ENCODE data around the gene LRP1B. TPM values are rescaled to one million over a fixed set of nuclear protein-coding genes. Genes with fewer than 3 reads are reported as not detected.
"Not testable (repeated sequence)": the region's sequence is repeated elsewhere in the genome, so short reads cannot be mapped to it uniquely, and the experiment has no call there.

LRP1B gene
- total RNA-seq, 1 donor from 2014 or later: 4.6 TPM

DNA sequence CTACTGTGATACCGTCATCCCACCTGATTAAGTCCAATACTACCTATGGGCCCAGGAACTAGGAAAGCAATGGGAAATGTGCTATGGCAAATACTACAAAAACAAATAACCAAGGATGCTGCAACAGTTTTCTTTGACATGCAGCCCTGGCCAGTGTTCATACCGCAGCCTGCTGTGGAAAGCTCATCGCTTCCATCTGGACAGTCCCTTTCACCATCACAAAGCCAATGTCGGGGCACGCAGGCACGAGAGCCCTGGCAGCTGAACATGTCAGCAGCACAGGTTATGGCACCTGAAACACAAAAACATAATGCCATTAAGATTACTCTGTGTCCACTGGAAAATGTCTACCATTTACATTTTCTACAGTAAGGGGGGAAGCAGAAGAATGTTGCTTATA lies 1621.1 kb downstream of the LRP1B start:
- no peak for DNase-seq

DNA sequence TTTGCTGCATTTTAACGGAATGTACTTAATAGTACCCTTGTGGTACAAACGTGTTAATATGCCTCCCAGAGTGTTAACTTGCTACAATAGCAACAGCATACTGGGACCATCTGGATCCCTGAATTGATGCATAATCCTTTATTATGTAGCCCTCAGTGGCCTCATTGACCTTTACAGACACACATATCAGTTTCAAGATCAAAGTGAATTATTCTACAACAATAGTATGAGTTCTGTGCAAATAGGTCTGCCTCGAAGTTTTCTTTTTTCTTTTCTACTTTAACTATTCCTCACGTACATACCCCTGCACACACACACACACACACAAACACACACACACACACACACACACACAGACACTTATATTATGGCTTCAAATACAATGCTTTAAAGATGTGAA lies 1622.1 kb downstream of the LRP1B start:
- DNase-seq: no peak

DNA sequence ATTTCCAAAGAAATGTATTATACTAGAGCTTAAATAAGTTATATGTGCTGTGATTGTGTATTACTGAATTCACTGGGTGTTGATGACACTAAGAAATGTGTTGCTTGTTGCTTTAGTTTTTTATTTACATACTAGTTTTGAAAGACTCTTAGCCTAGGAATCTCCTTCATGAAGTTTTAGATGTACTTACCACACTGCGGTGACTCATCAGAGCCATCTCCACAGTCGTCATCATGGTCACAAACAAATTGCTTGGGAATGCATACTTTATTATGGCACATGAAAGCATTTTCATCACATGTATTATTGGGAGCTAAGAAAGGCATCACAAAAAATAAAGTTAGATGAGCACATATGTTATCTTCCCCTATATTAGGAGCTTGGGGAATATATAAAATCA lies 1624.2 kb downstream of the LRP1B start:
- no peak for DNase-seq

DNA sequence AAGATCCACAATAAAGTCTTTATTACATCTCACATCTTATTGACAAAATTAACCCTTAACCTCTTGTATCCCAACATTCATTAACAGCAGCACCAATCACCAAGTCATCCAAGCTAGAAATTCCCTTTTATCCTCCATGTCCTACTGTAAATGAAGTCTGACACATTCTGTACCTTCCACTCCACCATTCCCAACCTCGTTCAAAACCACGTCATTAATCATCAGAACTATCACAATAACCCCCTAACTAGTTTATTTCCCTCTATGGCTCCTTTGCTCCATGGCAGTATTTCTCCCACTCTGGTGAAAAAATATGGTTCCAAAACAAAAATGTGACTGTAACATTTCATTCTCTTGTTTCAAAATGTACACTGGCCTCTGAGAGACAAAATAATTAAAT lies 1626.2 kb downstream of the LRP1B start:
- no peak for DNase-seq

DNA sequence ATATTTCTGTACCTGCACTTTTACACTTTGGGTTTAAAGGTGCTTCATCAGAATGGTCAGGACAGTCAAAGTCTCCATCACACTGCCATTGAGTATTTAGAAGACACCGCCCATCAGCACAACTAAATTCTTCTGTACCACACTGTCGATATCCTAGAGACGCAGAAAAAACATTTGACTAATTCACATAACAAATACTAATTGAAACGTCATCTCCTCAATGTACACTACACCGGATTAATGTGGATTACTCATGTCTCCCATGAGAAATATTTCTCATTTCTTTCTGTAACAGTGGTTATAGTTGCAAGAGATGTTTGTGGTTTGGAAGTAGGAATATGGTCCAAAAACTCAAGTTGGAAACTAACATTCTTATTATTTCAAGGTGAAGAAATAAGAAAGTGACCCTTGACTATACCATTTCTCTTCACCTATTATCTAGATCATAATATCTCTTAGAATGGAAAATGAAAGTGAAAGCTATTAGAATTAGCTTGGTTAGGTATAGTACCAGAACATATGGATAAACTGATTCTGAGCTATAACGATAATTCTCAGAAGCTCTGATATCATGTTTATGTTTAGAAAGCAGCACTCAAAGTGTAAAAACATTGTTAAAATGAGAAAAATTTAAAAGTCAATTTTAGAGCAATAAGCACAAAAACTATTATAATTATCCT lies 1627.7 kb downstream of the LRP1B start:
- no peak for DNase-seq

DNA sequence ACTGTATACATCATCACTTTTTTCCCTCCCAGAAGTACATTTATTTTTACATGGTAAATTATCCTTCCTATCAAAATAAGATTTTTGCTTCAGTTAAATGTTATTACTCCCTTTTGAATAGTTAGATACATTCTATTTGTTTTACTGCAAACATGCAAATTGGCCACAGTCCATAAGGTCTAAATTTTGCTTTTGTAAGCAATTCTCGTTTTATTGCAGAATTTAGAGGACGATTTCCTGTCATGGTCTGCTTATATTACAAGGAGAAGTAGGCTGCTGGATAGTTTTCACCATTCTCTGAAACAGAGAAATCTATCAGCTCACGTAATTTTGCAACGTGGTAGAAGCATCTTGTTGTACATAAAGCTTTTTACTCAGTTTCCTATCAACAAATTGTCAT lies 1632.5 kb downstream of the LRP1B start:
- no peak for DNase-seq

DNA sequence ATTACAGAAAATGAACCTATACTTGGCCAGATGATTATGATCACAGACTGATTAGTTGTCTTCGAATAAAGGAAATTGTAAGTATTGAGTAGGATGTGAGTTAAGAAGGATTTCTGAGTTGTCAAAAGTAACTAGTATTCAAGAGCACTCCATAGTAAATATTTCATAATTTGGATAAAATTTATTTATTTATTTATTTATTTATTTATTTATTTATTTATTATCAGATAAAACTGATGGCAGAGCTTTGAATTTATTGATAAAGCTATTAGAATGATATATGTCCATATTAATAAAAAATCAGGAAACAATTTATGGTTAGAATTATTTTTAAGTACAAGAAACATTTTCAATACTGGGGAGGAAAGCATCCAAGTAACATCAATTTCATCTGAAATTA lies 1634.1 kb downstream of the LRP1B start:
- no peak for DNase-seq

DNA sequence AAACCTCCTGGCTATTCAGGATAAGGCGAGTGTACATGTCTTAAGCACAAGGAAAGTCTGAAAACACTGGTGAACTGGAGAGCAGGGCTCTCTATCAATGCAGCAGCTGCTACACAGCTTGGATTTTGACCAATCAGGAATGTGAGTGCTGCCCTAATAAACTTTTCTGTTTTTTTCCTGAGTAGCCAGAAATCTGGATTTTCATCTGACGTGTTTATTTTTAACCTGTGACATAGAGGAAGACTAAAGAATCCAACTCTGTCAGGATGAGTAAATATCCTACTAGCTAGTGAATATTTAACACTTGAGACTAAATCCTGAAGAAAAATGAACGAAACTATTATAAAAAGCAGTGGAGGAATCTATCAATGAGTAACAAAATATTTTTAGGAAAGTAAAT lies 1638.9 kb downstream of the LRP1B start:
- no peak for DNase-seq

DNA sequence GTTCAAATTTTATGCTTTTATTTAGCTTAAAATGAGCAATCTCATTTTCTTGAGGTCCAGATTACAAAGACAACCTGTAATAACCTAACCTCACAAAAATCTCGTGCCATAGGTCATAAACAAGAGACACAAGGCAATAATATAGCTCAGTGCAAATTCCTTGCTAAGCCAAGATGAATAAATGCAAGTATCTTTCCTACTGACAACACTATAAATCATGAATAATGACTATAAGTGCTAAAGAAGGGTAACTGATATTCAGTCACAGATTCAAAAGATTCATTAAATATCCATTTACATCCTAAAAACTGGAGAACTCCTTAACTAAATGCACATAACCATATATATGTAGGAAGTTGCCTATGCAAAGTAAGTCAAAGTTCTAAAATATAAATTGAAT lies 1641.6 kb downstream of the LRP1B start:
- no peak for DNase-seq

DNA sequence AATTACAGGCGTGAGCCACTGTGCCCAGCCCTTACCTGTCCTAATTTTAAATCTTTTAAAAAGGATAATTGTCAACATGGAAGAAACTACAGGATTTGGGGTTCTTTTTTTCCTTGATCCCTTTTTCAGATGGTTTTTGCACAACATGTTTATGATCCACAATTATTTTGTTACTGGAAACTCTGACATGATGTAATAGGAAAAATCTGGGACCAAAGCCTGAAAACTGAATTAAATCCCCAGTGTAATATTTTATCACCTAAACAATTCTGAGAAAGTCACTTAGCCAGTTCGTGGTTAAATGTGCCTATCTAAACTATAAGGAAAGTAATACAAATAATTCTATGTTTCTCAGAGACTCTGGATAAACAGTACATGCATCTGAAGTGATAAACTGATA lies 1649.7 kb downstream of the LRP1B start:
- no peak for DNase-seq

DNA sequence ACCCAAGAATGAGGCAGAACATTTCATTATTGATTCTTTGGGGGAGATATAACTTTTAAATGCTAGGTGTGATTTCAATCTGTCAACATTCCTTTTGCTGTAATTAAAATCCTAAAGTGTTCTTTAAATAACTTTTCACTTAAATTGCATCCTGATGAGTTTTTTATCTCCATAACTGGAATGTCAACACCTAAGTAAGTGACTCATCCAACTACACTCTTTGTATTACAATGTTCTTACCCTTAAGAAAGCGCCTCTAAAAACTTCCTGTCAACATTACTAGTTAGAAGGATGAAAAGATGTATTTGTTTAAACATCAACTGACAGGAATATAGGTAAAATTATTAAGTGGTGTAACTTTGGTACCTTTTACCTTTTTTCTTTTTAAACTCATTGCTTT lies 1657.0 kb downstream of the LRP1B start:
- no peak for DNase-seq

DNA sequence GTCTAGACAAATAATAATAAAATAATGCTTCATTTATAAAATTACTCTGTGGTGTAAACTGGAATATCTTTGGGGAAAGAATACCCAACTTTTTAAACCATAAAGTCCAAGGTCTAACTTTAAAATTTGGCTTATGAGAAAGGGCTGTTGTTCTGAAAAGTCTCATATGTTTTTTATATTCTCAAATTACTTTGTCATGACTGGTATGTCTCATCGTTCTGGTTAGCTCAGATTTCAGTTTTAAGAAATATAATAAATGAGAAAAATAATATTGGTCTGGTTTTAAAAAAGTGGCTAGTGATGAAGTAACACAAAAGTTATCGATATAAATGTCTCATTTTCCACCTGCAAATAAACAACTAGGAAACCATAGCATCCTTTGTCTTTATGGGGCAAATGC lies 1658.1 kb downstream of the LRP1B start:
- DNase-seq: no peak

DNA sequence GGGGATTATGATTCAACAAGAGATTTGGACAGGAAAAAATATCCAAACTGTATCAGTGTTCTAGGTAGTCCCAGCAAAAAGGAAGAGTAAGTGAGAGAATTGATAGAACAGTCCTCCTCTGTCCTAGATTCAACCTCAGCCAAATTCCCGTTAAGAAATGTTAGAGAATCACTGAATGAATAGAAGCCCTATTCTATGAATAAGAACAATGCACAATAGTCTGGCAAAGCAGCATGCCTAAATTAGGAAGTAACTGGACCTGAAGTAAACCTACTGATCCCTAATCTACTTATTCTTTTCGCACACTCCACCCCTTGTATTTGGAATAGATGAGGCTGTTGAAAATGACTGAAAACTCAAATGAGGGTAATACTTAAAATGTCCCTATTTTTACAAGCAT lies 1665.5 kb downstream of the LRP1B start:
- DNase-seq: no peak

DNA sequence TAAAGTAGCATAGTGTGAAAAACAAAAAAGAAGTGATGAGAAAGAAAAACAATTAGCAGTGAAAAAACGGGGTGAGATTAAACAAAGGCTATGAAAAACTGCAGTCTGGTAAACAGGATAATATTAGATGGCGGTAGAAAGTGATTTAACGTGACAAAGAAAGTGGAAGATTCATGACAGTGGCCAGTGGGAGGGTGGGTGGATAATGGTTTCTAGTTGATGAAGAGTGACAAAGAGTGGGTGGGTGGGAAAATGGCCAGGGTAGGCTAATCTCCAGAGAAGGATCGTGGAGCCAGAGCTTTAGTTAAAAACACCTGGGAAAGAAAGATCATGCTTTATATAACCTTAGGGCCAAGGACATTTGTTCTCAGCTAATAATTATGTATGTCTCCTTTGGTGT lies 1667.8 kb downstream of the LRP1B start:
- DNase-seq: no peak

DNA sequence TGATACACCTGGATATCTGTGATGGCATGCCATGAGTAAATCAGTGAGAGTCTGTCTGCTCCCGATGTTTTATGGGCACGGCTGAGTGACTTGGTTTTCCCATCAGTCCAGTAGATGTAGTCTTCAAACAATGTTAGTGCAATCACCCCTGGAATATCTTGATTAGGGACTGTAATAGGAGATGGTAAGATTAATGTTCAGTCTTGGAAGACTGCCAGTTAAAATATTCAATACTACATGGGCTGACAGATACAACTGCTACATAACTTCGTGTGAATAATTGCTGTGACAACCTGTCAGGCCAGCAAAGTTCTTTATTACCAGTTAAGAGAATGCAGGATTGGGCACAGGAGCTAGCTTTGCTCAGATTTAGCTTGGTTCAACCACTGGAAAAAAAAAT lies 1673.3 kb downstream of the LRP1B start:
- peak; percentile 8 for DNase-seq

DNA sequence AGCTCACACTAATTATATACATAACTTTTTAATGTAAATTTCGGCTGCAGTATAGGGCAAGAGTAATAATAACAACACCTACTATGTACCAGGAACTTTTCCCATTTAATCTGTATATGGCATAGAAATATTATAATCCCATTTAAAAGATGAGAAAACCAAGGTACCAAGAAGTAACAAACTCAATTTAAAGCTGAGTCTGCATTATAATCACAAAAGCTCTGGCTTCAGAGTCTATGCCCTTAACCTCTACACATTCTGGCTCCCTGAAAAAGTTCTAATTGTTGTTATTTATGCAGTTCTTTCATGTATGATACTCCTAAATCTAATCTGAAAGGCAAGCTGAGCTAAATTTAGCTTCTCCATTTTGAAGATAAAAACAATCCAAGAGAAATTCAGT lies 1675.5 kb downstream of the LRP1B start:
- DNase-seq: no peak

DNA sequence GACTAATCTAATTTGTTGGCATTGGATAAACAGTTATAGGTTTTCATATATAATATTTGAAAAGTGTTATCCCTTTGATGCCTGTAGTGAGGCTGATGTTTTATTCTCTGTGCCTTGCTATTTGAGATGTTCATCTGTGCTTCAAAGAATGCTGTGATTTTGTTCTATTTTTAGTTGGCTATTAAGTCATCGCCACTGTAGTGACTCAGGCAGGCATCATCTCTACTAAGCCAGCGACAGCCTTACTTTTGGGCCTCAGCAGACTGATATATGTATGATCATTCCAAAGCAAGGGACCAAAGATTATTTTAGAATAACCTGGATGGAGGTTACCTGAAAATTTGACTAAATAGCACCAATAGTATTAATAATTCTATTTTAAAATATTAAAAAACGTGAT lies 1676.1 kb downstream of the LRP1B start:
- peak; percentile 32 for DNase-seq

DNA sequence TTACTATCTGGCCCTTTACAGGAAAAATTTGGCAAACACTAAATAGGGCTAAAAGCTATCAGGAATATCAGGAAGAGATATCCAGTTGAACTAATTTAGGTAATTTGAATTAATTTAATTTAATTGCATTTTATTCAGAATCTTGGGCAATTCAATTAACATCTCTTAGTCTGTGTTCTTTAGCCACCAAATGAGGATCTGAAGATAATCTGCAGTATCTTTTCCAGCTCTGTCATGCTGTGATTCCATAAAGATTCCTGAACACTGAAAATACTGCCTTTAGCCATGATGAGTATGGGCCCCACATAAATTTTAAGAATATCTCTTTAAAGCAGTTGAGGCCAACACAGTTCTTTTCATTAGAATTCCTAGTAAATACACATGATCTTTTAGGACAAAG lies 1679.5 kb downstream of the LRP1B start:
- no peak for DNase-seq

DNA sequence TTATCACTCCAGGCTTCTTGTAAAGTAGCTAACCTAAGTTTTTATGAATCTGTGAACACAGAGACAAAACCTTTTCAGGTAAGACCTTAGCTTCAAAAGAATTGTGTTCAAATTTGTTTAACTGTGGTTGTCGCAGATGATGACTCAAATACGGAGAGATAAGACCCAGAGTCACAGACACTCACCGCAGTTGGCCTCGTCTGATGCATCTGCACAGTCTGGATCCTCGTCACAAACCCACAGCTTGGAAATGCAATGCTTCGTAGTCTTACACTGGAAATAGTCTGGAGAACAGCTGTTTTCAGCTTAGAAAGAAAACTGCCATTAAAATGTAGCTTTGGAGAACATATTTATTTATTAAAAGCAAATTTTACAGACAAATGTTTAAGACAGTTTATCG lies 1688.5 kb downstream of the LRP1B start:
- peak; percentile 46 for DNase-seq

DNA sequence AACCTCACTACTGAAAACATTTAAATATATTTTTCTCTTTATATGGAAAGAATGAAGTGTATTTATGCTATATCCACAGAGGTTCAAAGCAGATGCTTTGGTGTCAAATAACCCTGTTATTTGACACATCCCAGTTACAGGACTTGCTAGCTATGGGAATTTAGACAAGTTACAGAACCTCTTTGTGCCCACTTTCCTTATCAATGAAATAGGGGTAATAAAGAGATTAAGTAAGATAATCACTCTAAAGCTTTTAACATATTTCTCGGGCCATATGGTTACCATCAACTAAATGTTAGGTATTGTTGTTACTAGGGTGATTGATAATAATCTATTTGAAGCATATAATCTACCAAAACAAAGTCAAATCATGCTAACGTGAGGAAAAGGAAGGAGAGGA lies 1690.0 kb downstream of the LRP1B start:
- DNase-seq: no peak

DNA sequence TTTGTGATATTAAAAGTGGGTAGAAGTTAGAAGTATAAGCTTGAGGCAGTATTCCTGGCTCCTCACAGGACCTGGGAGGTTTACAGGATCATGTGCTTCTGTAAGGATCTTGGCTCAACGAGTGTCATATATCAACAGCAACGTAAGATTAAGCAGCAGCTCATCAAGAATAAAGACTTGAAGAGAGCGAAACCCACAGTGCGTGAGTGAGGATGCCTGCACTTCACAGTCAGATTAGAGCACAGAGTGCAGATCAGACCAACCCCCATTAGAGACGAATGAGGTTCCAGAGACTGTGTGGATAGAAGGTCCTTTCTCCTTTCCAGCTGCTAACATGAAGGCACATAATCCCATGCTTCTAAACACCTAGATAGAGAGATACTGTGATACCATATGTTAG lies 1693.9 kb downstream of the LRP1B start:
- DNase-seq: no peak

DNA sequence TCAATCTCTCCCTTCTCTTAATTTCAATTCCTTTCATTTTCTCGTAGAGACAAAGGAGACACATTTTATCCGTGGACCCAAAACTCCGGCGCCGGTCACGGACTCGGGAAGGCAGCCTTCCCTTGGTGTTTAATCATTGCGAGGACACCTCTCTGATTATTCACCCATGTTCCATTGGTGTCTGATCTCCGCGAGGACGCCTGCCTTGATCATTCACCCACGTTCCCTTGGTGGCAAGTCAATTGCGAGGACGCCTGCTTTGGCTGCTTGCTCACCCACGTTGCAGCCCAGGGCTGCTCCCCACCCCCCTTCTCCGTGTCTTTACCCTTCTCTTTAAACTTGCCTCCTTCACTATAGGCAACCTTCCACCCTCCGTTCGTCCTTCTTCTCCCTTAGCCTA lies 1703.8 kb downstream of the LRP1B start:
- not testable (repeated sequence) for DNase-seq

DNA sequence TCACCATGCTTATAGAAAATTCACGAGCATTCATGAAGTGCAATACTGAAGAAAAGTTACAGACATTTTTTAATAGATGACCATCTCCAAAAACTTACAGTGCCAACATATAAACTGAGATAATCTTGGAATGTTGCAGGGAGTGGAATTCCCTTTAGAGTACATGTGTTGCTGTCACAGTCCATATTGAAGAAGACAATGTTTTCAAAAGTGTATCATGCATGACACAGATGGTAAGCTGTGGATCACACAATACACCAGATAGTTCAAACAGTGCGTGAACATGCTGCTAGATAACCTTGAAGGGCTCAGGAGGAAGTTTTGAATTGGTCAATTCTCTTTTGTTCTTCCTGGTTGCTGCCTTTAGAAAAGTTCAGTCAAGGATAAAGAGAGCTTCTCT lies 1706.3 kb downstream of the LRP1B start:
- no peak for DNase-seq

DNA sequence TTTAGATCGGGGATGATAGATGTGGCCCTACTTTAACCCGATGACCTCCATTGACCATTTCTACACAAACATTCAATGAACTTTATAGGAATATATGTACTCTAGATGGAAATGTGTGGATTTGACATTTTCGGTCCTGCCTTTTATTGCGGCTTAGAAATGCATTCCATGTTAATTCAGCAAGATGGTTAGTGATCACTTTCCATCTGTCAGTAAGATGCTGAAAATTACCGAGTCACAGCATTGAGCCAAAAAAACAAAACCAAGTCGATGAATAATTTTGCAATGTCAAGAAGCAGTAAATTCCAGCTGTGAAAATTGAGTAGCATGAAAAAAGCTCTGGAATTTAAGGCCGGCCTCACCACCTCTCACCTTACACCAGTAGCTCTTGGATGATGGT lies 1708.1 kb downstream of the LRP1B start:
- DNase-seq: peak; percentile 33

DNA sequence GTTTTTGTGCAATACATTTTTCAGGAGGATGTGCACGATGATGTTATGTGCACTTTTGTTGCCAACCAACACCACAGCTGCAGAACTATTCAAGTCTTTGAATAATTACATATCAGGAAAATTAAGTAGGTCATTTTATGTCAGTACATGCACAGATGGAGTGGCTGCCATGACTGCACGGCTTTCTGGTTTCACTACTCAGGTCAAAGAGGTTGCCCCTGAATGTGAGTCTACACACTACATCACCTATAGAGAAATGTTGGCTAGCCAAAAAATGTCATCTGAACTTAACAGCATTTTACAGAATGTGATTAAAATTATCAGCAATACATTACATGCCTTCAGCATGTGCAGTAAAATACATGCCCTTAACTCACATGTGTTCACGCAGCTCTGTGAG lies 1713.3 kb downstream of the LRP1B start:
- DNase-seq: no peak

All from tongue (tissue), 2 donors.